Pericardium fibroblast (primary cell): ENCODE data around the gene NUDT13. TPM values are rescaled to one million over a fixed set of nuclear protein-coding genes. Genes with fewer than 3 reads are reported as not detected.

Experiments used
- total RNA-seq: library from RNA; depleted of rRNA; stranded (reverse); fragments of >200 nt; gene quantifications from 2 replicates; pipeline ENCODE4 v1.2.3, GENCODE V29; 2015

NUDT13 gene
- 3.0 and 11.0 TPM in 2 replicates for total RNA-seq

GRCh38 chr10:73110345-73110849 lies at the start of gene NUDT13:
NUDT13 (plus strand) TSS chr10:73110455; CDS start chr10:73114366, 3,911 bp downstream.

GRCh38 chr10:73096449-73097304 lies 13.6 kb upstream of the NUDT13 start, which contains the start of gene P4HA1:
P4HA1 (minus strand) TSS chr10:73096866; CDS start chr10:73074883, 21,983 bp downstream.

DNA sequence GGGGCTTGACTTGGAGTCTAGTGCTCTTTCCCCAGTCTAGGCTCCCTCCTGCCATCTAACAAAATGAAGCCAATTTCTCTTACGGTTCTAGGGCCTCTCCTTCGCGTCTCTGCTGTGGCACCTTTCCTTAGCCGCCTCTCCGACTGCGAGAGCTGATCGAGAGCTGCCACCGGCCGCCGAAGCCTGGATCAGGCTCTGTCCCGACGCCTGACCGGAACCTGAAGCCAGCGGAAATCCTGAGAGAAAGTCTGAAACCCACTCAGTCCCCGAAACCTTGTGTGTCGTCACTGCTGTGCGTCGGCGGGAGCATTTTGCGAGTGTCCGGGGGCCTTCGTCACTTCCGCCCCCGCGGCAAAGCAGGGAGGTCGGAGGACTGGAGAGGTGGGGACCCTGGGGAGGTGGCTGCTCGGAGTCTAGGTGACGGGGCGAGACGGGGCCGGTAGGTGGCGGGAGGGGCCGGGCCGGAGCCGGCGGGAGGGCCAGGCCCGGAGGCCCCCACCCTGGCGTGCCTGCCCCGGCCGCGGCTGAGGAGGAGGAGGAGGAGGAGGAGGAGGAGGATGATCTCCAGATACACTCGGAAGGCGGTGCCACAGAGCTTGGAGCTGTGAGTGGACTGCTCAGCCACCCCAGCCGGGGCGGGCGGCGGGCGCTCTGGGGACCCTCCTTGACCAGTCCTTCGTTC lies 57.7 kb downstream of the NUDT13 start, which contains the start of the genes ECD and FAM149B1:
Gene ECD, minus strand, starts transcription at position 226 of the 682 bp plus-strand sequence. CDS start 4,071 bp downstream, outside the sequence.
Gene FAM149B1, plus strand, starts transcription at position 337 of the 682 bp plus-strand sequence. Its CDS starts 221 bp downstream, at position 558.

Other genes with a start within 250 kb of the NUDT13 start
- gene OIT3, start 216.7 kb upstream of the NUDT13 start, total RNA-seq = 1.2 and 10.7 TPM in 2 replicates
- gene PLA2G12B, start 155.6 kb upstream of the NUDT13 start, total RNA-seq = not detected in 2 replicates
- gene P4HA1, start 13.6 kb upstream of the NUDT13 start, total RNA-seq = 163 and 307 TPM in 2 replicates
- gene ECD, start 57.6 kb downstream of the NUDT13 start, total RNA-seq = 16.7 and 28.7 TPM in 2 replicates
- gene FAM149B1, start 57.7 kb downstream of the NUDT13 start, total RNA-seq = 7.1 and 14.7 TPM in 2 replicates
- 8.6 and 13.1 TPM in 2 replicates for gene DNAJC9, start 136.8 kb downstream of the NUDT13 start, total RNA-seq
- 31.1 and 33.4 TPM in 2 replicates for gene MRPS16, start 142.2 kb downstream of the NUDT13 start, total RNA-seq
- 0.23 and 0.94 TPM in 2 replicates for gene CFAP70, start 248.4 kb downstream of the NUDT13 start, total RNA-seq